HG03280 (cell line): Measurements from ENCODE around the gene RASA3.
"Not testable (repeated sequence)": the region's sequence is repeated elsewhere in the genome, so short reads cannot be mapped to it uniquely, and the experiment has no call there.

ENCODE experiments used
- ATAC-seq: cut with Tn5 transposase; IDR thresholded peaks from one replicate; pipeline ENCODE4 v1.9.1; 2021; ENCODE audit warnings: mild to moderate bottlenecking, moderate library complexity; ENCODE audit not compliant: unreplicated experiment

Gene RASA3

GRCh38 chr13:113996912-113997745, 135.3 kb downstream of the RASA3 start:
- ATAC-seq = no peak

GRCh38 chr13:113996081-113996911, 136.1 kb downstream of the RASA3 start:
- ATAC-seq = no peak

- ATAC-seq = no peak
These were observed 137.3 kb downstream of the RASA3 start for GRCh38 chr13:113995051-113995601.

- ATAC-seq = no peak
These were observed 140.0 kb downstream of the RASA3 start for GRCh38 chr13:113992276-113993005.

- no peak for ATAC-seq
These were observed 140.7 kb downstream of the RASA3 start for GRCh38 chr13:113991676-113992179.

GRCh38 chr13:113991191-113991669, 141.2 kb downstream of the RASA3 start:
- ATAC-seq = no peak

- ATAC-seq = no peak
These were observed 142.0 kb downstream of the RASA3 start for GRCh38 chr13:113990321-113990837.

GRCh38 chr13:113989585-113990300, 142.7 kb downstream of the RASA3 start:
- no peak for ATAC-seq

- not testable (repeated sequence) for ATAC-seq
These were observed 143.6 kb downstream of the RASA3 start for GRCh38 chr13:113988859-113989258.

GRCh38 chr13:113982296-113982661, 150.1 kb downstream of the RASA3 start:
- ATAC-seq = no peak

- no peak for ATAC-seq
These were observed 150.7 kb downstream of the RASA3 start for GRCh38 chr13:113981611-113982295.

GRCh38 chr13:113981194-113981605, 151.2 kb downstream of the RASA3 start:
- ATAC-seq = no peak

- no peak for ATAC-seq
These were observed 151.8 kb downstream of the RASA3 start for GRCh38 chr13:113980489-113981064.

GRCh38 chr13:113979791-113980471, 152.5 kb downstream of the RASA3 start:
- no peak for ATAC-seq

GRCh38 chr13:113978741-113979481, 153.5 kb downstream of the RASA3 start:
- no peak for ATAC-seq

GRCh38 chr13:113977976-113978375, 154.4 kb downstream of the RASA3 start:
- ATAC-seq = no peak
